Keratinocyte (primary cell): ENCODE data around the gene TFPT. TPM values are rescaled to one million over a fixed set of nuclear protein-coding genes. Genes with fewer than 3 reads are reported as not detected.

ENCODE experiments used
- DNase-seq: peaks from one replicate; pipeline ENCODE4 v3.0.0-alpha.2; 2011; ENCODE audit warnings: low read depth, missing footprints, low spot score
- FAIRE-seq: peaks from 2 replicates; lab custom pipeline; 2011; peaks lifted over from hg19 to GRCh38; lab: Jason Lieb, UNC
- H2AFZ ChIP-seq: 2 replicates; pipeline ENCODE4 v1.6.0; 2012; ENCODE audit warnings: low read length, control low read depth, inconsistent platforms; ENCODE audit not compliant: control insufficient read depth
- H3K27ac ChIP-seq: 2 replicates; pipeline ENCODE4 v1.5.1; 2011; ENCODE audit warnings: low read length; ENCODE audit not compliant: control insufficient read depth, insufficient read depth
- H3K27me3 ChIP-seq: 3 replicates; pipeline ENCODE4 v1.6.0; 2011; ENCODE audit warnings: low read length; ENCODE audit not compliant: control insufficient read depth, insufficient read depth; ENCODE audit errors: extremely low read depth
- H3K36me3 ChIP-seq, 2 experiments: 2 replicates in 1 of 2; 3 replicates in 1 of 2; pipeline ENCODE4 v1.5.1; 2011; ENCODE audit warnings: low read length in 2 of 2, mild to moderate bottlenecking in 1 of 2; ENCODE audit not compliant: control insufficient read depth in 2 of 2, insufficient read depth in 2 of 2; ENCODE audit errors: extremely low read depth in 1 of 2
- H3K4me1 ChIP-seq: 3 replicates; pipeline ENCODE4 v1.5.1; 2011; ENCODE audit warnings: low read length; ENCODE audit not compliant: control insufficient read depth, insufficient read depth; ENCODE audit errors: extremely low read depth
- H3K4me2 ChIP-seq: 3 replicates; pipeline ENCODE4 v1.6.0; 2011; ENCODE audit warnings: low read depth, low read length; ENCODE audit not compliant: control insufficient read depth, insufficient read depth; ENCODE audit errors: extremely low read depth
- H3K4me3 ChIP-seq, 3 experiments: fragments of 200-600 bp in 1 of 3; sonication (generic) in 1 of 3; 2 replicates in 2 of 3; 3 replicates in 1 of 3; pipeline ENCODE4 v1.5.1; 2011 to 2016; ENCODE audit warnings: low read length in 3 of 3, mild to moderate bottlenecking in 3 of 3, control low read depth in 2 of 3, inconsistent platforms in 1 of 3, low read depth in 1 of 3, mixed read lengths in 1 of 3, mixed run types in 1 of 3, moderate library complexity in 1 of 3; ENCODE audit not compliant: control insufficient read depth in 2 of 3, insufficient read depth in 2 of 3; ENCODE audit errors: extremely low read depth in 1 of 3
- H3K79me2 ChIP-seq: 2 replicates; pipeline ENCODE4 v1.6.0; 2012; ENCODE audit warnings: low read length; ENCODE audit not compliant: control insufficient read depth, insufficient read depth
- H3K9ac ChIP-seq: 3 replicates; pipeline ENCODE4 v1.6.0; 2011; ENCODE audit warnings: low read length; ENCODE audit not compliant: control insufficient read depth, insufficient read depth; ENCODE audit errors: extremely low read depth
- H3K9me1 ChIP-seq: 3 replicates; pipeline ENCODE4 v1.6.0; 2011; ENCODE audit warnings: low read length; ENCODE audit not compliant: control insufficient read depth, insufficient read depth; ENCODE audit errors: extremely low read depth
- H3K9me3 ChIP-seq: 2 replicates; pipeline ENCODE4 v1.5.1; 2012; ENCODE audit warnings: low read depth, low read length; ENCODE audit not compliant: control insufficient read depth
- H4K20me1 ChIP-seq: 3 replicates; pipeline ENCODE4 v1.6.0; 2011; ENCODE audit warnings: low read length; ENCODE audit not compliant: control insufficient read depth, insufficient read depth; ENCODE audit errors: extremely low read depth
- EZH2 ChIP-seq: IDR thresholded peaks from one replicate; pipeline ENCODE4 v1.6.1; 2012; ENCODE audit warnings: inconsistent platforms, mild to moderate bottlenecking, low read length, moderate library complexity
- dilution Hi-C: fragments of 300-500 bp; cut with MboI; formaldehyde crosslinking; loops from one replicate; pipeline ENCODE4 v1.7.0; 2020; ENCODE audit warnings: low sequenced_read_pairs; ENCODE audit not compliant: extremely low pct_ligation_motif_present
- polyA plus RNA-seq, 5 experiments: library from polyadenylated mRNA; depleted of rRNA in 3 of 5; stranded (reverse) in 3 of 5; stranded (forward) in 1 of 5; unstranded in 1 of 5; fragments of >200 nt; gene quantifications; 1 replicate in 1 of 5; 2 replicates in 3 of 5; 3 replicates in 1 of 5; pipeline versions ENCODE4 v1.2.1 to v1.2.3, GENCODE V29; 2011 to 2012; ENCODE audit warnings: missing spikeins in 2 of 5, low read depth in 1 of 5, low replicate concordance in 1 of 5
- TF ChIP-seq, protein P1 (sequence below), 3 experiments: IDR thresholded peaks in 1 of 3; conservative IDR thresholded peaks in 1 of 3; optimal IDR thresholded peaks in 1 of 3; 2 replicates in 2 of 3; 3 replicates in 1 of 3; pipeline versions ENCODE3 to v1.5.1; 2011; ENCODE audit warnings: low read length in 3 of 3, mild to moderate bottlenecking in 3 of 3, moderate library complexity in 2 of 3, control low read depth in 1 of 3, inconsistent platforms in 1 of 3; ENCODE audit not compliant: insufficient read depth in 2 of 3; ENCODE audit errors: extremely low read depth in 1 of 3

TFPT gene
- polyA plus RNA-seq, 1 donor (not counting 4 experiments of a cell fraction or from before 2014, with no cell fraction given), result 6.8 TPM

DNA sequence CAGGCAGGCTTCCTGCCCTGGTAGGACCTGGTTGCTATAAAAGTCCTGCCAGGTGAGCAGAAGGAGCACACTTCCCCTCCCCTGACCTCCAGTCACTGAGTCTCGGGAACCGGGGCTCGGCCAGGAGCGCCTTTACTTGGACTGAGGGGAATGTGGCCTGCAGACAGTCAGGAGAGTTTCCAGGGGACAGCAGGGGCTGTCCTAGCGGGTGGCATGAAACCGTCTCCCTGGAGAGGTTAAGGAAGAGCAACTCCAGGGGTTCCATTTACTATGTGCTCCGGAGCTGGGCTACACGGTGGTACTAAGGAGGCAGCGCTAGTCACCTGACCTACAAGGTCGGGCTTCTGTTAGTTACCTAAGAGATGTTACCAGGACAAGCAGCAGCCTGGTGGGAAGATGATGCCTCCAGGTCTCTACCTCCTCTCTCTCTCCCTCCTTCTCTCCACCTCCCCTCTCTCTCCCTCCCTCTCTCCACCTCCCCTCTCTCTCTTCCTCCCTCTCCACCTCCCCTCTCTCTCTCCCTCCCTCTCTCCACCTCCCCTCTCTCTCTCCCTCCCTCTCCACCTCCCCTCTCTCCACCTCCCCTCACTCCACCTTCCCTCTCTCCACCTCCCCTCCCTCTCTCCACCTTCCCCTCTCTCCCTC lies 18.0 kb upstream of the TFPT start:
- Histone ChIP-seq H3K9me3 (no peaks in the 10 kb centered on the region), H3K27me3 (no peaks in the 10 kb centered on the region), H3K9ac (no peak overlapping the region), H3K79me2 (peaks cover 5% of the 10 kb centered on the region), H3K4me1 (peaks cover 15% of the 10 kb centered on the region), H3K4me3 (no peak overlapping the region), H3K9me1 (no peaks in the 10 kb centered on the region), H3K27ac (no peak overlapping the region), H4K20me1 (no peaks in the 10 kb centered on the region), H2AFZ (no peak overlapping the region), H3K36me3 (peaks cover 9 to 14% of the 10 kb centered on the region in 2 experiments), H3K4me2 (no peak overlapping the region)
- no peak for TF ChIP-seq EZH2
- TF ChIP-seq, protein P1, sequence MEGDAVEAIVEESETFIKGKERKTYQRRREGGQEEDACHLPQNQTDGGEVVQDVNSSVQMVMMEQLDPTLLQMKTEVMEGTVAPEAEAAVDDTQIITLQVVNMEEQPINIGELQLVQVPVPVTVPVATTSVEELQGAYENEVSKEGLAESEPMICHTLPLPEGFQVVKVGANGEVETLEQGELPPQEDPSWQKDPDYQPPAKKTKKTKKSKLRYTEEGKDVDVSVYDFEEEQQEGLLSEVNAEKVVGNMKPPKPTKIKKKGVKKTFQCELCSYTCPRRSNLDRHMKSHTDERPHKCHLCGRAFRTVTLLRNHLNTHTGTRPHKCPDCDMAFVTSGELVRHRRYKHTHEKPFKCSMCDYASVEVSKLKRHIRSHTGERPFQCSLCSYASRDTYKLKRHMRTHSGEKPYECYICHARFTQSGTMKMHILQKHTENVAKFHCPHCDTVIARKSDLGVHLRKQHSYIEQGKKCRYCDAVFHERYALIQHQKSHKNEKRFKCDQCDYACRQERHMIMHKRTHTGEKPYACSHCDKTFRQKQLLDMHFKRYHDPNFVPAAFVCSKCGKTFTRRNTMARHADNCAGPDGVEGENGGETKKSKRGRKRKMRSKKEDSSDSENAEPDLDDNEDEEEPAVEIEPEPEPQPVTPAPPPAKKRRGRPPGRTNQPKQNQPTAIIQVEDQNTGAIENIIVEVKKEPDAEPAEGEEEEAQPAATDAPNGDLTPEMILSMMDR (optimal IDR thresholded peaks at IDR 0.05 in 1 of 3, IDR thresholded peaks at IDR 0.05 in 1 of 3, conservative IDR thresholded peaks at IDR 0.05 in 1 of 3; ENCODE audit: extremely low read depth in 1 of 3, insufficient read depth in 2 of 3, low read length in 3 of 3), result no peak
- DNase-seq, result no peak
- no peak for FAIRE-seq
- dilution Hi-C loops, result no loop called here

DNA sequence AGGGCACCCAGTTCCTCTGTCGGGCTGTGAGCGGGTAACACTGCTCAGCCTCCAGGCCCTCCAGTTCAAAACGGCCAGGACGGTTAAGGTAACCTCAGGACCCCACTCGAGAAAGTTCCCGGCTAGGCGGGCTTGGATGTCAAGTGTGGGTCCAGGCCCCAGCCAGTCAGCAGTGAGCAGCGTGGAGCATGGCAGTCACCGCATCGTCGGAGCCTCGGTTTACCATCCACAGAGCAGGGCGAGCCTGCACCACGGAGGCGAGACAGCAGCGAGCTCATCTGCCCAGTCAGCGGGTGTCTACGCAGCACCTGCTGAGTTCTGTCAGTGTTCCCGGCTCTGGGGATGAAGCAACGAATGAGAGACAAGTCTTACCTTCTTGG lies 14.2 kb upstream of the TFPT start:
- TF ChIP-seq, protein P1 (optimal IDR thresholded peaks at IDR 0.05 in 1 of 3, IDR thresholded peaks at IDR 0.05 in 1 of 3, conservative IDR thresholded peaks at IDR 0.05 in 1 of 3; ENCODE audit: extremely low read depth in 1 of 3, insufficient read depth in 2 of 3, low read length in 3 of 3), result no peak
- no peak for TF ChIP-seq EZH2
- Histone ChIP-seq H3K79me2 (no peaks in the 10 kb centered on the region), H2AFZ (no peak overlapping the region), H3K9me1 (no peaks in the 10 kb centered on the region), H3K36me3 (peaks cover 23 to 26% of the 10 kb centered on the region in 2 experiments), H4K20me1 (no peaks in the 10 kb centered on the region), H3K27ac (no peak overlapping the region), H3K4me1 (peaks cover 4% of the 10 kb centered on the region), H3K27me3 (no peaks in the 10 kb centered on the region), H3K4me3 (no peak overlapping the region), H3K9me3 (no peaks in the 10 kb centered on the region), H3K9ac (no peak overlapping the region), H3K4me2 (no peak overlapping the region)
- dilution Hi-C loops, result no loop called here
- DNase-seq (no peak), FAIRE-seq (no peak)
